GM12864 (cell line): ENCODE measurements around the gene BBIP1.

Source experiments
- DNase-seq: peaks from one replicate; pipeline ENCODE4 v3.0.0-alpha.2; 2011; ENCODE audit warnings: low read depth
- H3K4me3 ChIP-seq: 2 replicates; pipeline ENCODE4 v1.5.1; 2011; ENCODE audit warnings: mild to moderate bottlenecking, low read depth, low read length, control low read depth
- TF ChIP-seq, protein P1 (sequence below): IDR thresholded peaks from 2 replicates; pipeline ENCODE4 v1.5.1; 2011; ENCODE audit warnings: low read depth, mild to moderate bottlenecking, moderate library complexity, low read length, control low read depth, inconsistent platforms; ENCODE audit errors: missing control alignments

Gene BBIP1

DNA sequence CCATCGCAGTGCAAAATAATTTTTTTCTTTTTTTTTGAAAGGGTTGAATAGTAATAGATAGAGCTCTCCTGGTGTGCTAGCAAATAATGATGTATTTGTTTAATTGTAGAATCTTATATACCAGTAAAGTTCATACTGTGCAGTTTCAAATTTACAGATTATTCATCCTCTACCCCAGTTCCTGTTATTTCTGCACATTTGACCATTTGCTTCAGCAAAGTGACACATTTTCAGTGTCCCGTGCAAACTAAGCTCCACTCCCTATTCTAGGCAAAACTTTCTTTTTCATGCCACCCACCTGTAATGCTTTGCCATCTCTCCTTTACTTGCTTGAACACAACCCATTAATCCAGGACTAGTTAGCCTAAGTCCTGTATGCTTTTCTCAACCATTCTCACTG, 43.5 kb upstream of the BBIP1 start:
- TF ChIP-seq, protein P1, sequence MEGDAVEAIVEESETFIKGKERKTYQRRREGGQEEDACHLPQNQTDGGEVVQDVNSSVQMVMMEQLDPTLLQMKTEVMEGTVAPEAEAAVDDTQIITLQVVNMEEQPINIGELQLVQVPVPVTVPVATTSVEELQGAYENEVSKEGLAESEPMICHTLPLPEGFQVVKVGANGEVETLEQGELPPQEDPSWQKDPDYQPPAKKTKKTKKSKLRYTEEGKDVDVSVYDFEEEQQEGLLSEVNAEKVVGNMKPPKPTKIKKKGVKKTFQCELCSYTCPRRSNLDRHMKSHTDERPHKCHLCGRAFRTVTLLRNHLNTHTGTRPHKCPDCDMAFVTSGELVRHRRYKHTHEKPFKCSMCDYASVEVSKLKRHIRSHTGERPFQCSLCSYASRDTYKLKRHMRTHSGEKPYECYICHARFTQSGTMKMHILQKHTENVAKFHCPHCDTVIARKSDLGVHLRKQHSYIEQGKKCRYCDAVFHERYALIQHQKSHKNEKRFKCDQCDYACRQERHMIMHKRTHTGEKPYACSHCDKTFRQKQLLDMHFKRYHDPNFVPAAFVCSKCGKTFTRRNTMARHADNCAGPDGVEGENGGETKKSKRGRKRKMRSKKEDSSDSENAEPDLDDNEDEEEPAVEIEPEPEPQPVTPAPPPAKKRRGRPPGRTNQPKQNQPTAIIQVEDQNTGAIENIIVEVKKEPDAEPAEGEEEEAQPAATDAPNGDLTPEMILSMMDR = no peak
- no peak for DNase-seq
- H3K4me3 ChIP-seq = no peak overlapping the region

DNA sequence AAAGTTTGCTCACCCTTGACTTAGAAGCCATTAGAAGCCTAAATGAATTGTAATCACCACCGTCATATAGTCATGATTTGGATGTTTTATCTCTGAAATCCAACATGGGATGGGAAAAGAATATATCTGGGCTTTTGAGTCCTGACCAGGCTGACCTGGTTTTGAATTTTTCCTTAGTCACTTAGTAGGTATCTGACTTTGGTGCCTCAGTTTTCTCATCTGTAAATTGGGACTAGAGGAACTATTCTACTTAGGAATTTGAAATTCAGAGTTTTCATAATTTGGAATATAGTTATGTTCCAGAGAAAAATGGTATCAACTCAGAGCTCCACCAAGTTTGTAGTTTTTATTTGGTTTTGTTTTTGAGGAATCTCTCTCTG, 41.3 kb upstream of the BBIP1 start:
- TF ChIP-seq, protein P1 = no peak
- DNase-seq = no peak
- H3K4me3 ChIP-seq = no peak overlapping the region

DNA sequence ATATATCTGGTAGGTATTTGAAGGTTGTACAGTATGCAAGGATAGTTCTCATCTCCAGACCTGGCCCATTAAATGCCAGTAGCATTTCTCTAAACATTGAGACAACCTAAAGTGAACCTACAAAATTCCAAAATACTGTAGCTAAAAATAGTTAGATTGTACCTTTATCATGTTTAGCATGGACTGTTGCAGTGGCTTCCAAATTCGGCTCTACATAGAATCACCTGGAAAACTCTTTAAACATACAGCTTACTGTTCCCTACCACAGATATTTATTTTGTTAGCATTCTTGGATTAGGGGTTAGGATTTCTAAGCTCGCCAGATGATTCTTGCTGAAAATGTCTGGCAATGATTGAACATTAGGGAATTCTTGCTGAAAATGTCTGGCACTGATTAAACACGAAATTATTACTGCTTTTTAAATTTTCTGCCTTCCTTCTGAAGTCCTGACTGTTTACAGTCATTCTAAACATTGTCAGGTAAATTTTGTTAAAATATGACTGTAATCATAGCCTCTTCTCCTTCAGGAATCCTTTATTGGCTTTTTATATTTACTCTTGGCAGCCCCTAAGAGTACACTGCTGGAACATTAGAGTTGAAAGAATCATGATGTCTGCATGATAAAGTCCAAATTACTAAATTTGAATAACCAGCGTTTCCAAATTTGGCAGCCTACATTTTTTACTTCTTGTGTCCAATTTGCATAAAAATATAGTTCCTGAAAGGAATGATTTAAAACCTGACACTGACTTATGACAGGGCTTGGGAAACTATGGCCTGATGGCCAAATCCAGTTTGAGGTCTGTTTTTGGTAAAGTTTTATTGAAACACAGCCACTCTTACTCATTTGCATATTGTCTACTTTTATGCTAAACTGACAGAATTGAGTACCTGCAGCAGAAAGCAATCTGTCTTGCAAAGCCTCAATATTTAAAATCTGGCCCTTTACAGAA, 40.7 kb upstream of the BBIP1 start:
- no peak overlapping the region for H3K4me3 ChIP-seq
- DNase-seq = no peak
- TF ChIP-seq, protein P1 = no peak

DNA sequence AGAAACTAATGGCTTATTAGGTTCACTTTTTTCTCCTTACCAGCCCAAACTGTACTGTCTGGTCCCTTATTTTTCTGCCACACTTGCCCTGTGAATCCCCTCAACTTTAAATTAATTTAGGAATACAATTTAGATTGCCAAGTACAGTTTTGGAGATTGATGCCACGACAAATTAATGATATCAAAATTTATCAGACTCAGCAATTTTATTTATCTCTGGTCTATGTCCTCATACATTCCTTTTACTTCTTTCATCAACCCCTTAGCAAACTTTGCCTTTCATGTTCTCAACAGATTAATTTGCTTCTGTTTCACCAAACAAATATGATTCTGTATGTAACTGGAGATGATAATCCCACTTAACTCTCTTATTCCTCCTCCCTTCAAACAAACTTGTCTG, 38.6 kb upstream of the BBIP1 start:
- no peak overlapping the region for H3K4me3 ChIP-seq
- no peak for DNase-seq
- TF ChIP-seq, protein P1 = no peak

DNA sequence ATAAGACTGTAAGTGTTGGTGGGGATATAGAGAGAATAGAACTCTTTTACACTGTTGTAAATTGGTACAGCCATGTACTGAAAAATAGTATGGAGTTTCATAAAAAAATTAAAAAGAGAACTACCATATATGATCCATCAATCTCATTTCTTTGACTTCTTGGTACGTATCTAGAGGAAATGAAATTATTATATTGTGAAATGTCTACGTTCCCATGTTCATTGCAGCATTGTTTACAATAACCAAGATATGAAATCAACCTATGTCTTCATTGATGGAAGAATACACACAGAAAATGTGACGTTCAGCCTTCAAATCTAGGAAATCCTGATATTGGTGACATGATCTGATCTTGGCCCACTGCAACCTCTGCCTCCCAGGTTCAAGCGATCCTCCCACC, 32.4 kb upstream of the BBIP1 start:
- no peak for DNase-seq
- no peak overlapping the region for H3K4me3 ChIP-seq
- TF ChIP-seq, protein P1 = no peak

DNA sequence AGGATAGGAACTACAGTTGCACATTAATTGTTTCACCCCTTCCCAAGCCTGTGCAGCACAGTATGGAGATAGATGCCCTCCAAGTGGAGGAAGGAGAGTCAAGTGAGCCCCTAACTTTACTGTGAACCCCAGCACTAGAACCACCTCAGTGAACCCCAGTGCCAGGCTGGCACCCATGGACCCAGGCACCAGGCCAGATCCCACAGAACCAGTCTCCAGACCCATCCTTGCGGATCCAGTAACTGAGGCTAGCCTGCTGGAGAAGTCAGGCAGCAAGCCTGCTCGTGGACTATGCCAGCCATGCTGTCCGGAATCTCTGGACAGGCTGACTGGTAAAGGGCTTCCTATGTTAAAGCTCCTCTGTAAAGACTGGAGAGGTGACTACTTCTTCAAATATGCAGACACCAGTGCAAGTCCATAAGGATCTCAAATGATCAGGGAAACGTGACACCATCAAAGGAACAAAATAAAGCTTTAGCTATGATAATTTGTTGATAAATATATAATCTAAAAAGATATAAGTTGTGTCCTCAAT, 28.1 kb upstream of the BBIP1 start:
- H3K4me3 ChIP-seq = no peak overlapping the region
- TF ChIP-seq, protein P1 = no peak
- no peak for DNase-seq
